Neural cell (in vitro differentiated cells): ENCODE data around the gene KANSL3.

Source experiments
- CTCF ChIP-seq: fragments of 450-650 bp; IDR thresholded peaks from 2 replicates; pipeline ENCODE4 v1.5.1; 2014; ENCODE audit warnings: antibody characterized with exemption, mild to moderate bottlenecking, moderate library complexity; ENCODE audit not compliant: poor library complexity, severe bottlenecking
- RAD21 ChIP-seq: fragments of 450-650 bp; conservative IDR thresholded peaks from 2 replicates; pipeline ENCODE4 v1.6.1; 2014; ENCODE audit warnings: antibody characterized with exemption, mild to moderate bottlenecking, moderate library complexity
- SMC3 ChIP-seq: fragments of 450-650 bp; conservative IDR thresholded peaks from 2 replicates; pipeline ENCODE4 v1.6.1; 2014; ENCODE audit warnings: antibody characterized with exemption, mild to moderate bottlenecking, moderate library complexity; ENCODE audit not compliant: poor library complexity

GRCh38 chr2:96651793-96652192, 13.7 kb upstream of the KANSL3 start:
- TF ChIP-seq CTCF (no peak), SMC3 (no peak), RAD21 (no peak)
